ENCODE measurements around the gene CCDC77.

The CCDC77 gene

DNA sequence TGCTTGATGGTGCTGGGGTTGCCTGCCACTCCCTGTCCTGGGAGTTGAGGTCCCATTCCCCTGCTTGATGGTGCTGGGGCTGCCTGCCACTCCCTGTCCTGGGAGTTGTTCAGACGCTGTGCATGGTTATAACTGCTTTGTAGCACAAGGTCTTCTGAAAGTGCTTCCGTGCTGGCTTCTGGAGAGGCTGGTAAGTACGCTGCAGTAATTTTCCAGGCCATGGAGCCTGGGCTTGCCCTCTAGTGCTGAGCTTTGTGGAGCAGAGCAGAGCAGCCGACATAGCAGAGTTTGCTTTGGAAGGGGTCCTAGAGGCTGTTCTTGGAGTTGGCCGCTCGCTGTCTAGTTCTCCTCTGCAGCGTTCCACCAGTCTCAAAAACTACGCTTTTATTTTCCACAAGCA is 64.6 kb downstream of the CCDC77 start:
- no peak for DNase-seq (ENCODE audit: low spot score)
- in situ Hi-C loops (cut with MboI; ENCODE audit: low sequenced_read_pairs, unreplicated experiment): no loop called here
- TF ChIP-seq, protein P1, sequence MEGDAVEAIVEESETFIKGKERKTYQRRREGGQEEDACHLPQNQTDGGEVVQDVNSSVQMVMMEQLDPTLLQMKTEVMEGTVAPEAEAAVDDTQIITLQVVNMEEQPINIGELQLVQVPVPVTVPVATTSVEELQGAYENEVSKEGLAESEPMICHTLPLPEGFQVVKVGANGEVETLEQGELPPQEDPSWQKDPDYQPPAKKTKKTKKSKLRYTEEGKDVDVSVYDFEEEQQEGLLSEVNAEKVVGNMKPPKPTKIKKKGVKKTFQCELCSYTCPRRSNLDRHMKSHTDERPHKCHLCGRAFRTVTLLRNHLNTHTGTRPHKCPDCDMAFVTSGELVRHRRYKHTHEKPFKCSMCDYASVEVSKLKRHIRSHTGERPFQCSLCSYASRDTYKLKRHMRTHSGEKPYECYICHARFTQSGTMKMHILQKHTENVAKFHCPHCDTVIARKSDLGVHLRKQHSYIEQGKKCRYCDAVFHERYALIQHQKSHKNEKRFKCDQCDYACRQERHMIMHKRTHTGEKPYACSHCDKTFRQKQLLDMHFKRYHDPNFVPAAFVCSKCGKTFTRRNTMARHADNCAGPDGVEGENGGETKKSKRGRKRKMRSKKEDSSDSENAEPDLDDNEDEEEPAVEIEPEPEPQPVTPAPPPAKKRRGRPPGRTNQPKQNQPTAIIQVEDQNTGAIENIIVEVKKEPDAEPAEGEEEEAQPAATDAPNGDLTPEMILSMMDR (IDR thresholded peaks at IDR 0.05; ENCODE audit: borderline replicate concordance, control extremely low read depth, extremely low read depth, insufficient read depth, missing control alignments): no peak

DNA sequence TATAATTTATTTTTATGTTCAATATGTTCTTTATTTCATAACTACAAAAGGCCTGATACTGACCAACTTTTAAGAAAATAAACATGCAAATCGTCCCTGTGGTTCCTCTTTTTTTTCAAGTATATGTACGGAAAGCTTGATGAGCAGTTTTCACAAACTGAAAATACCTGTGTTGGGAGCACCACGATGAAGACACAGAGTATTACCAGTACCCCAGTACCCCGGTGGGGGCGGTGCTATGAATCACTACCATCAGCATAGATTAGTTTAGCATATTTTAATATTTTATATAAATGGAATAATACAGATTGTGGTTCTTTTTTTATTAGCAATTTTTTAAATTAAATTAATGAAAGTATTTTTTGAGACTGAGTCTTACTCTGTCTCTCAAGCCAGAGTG is 65.3 kb downstream of the CCDC77 start:
- TF ChIP-seq, protein P1 (IDR thresholded peaks at IDR 0.05; ENCODE audit: borderline replicate concordance, control extremely low read depth, extremely low read depth, insufficient read depth, missing control alignments): no peak
- no peak for DNase-seq (ENCODE audit: low spot score)
- in situ Hi-C loops (cut with MboI; ENCODE audit: low sequenced_read_pairs, unreplicated experiment): no loop called here

DNA sequence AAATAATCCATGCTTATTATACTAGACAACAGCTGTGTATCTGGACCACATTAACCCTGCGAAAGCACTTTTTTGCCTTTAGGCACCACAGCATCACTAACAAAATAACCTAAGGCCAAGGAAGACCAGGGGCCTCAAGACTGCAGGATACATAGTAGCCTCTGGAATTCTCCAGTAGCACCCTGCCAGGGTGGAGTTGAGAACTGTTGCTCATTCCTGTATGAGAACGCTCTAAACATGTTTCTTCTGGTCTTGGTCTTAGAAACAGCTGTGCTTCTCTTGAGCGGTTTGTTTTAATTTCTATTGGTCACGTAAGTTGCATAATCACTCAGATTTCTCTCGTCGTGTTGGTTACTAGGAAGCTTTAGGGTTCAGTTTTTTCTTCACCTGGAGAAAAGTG is 66.1 kb downstream of the CCDC77 start:
- TF ChIP-seq, protein P1 (IDR thresholded peaks at IDR 0.05; ENCODE audit: borderline replicate concordance, control extremely low read depth, extremely low read depth, insufficient read depth, missing control alignments): no peak
- DNase-seq (ENCODE audit: low spot score): no peak
- in situ Hi-C loops (cut with MboI; ENCODE audit: low sequenced_read_pairs, unreplicated experiment): no loop called here

DNA sequence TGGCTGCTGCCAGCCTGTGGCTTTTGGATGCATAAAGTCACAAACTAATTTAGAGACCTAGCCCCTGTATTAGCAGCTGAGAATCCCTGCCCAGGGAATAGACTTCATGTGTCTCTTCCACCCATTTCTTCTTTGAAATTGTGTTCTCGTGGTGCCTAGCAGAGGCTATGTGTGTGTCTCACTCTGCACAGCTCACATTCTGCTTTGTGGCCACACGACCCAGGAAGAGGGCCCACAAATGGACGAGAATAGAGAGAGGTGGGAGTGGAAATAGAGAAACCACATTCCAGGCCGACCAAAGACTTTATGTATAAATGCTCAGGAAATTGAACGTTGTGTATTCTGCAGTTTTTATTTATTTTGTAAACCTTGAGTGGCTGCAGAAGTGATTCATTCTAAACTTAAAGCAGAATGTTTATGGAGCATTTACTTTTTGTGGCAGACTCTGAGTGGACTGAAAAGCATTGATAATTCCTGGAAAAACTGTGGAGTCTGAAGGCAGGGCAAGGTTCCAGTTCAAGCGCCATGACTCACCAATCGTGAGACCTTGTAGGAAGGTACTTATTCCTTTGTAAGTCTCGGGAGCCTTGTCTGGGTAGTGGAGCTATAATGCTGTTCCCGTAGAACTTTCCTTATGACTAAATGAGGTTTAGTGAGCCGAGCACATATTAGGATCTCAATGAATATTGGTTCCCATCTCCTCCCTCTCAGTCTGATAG is 67.4 kb downstream of the CCDC77 start:
- TF ChIP-seq, protein P1 (IDR thresholded peaks at IDR 0.05; ENCODE audit: borderline replicate concordance, control extremely low read depth, extremely low read depth, insufficient read depth, missing control alignments): no peak
- in situ Hi-C loops (cut with MboI; ENCODE audit: low sequenced_read_pairs, unreplicated experiment): no loop called here
- no peak for DNase-seq (ENCODE audit: low spot score)

DNA sequence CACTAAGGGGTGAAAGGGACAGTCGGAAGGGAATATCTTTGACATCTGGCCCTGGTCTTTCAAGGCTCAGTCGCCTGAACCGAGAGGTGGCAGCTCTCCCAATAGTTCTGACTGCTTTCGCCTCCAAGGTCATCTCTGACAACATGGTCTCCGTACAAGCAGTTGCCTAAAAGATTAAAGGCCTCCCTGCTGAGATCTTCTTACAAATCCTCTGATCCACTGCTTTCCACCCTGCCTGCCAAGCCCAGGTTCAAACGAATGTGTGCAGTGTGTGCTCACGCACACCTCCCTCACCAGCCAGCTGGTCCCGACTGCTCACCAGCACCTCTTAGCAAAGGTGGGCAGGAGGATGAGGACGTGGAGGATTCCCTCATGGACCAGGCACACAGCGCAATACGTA is 68.7 kb downstream of the CCDC77 start:
- no peak for DNase-seq (ENCODE audit: low spot score)
- in situ Hi-C loops (cut with MboI; ENCODE audit: low sequenced_read_pairs, unreplicated experiment): no loop called here
- TF ChIP-seq, protein P1 (IDR thresholded peaks at IDR 0.05; ENCODE audit: borderline replicate concordance, control extremely low read depth, extremely low read depth, insufficient read depth, missing control alignments): no peak

DNA sequence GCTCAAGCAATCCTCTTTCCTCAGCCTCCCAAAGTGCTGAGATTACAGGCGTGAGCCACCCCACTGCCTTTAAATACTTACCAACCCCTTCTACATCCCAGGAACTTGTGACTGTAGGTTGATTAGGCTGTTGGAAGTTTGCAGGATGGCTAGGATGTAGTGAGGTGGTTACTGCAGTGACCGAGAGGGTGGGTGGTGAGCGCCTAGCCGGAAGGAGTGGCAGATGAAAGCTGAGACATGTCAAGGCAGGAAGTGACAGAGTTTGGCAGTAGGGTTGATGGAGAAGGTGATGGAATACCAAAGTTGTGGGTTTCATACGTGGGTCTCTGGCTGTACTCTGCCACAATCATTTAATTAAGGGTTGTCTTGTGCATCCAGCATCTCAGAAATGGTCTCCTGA is 71.8 kb downstream of the CCDC77 start:
- TF ChIP-seq, protein P1 (IDR thresholded peaks at IDR 0.05; ENCODE audit: borderline replicate concordance, control extremely low read depth, extremely low read depth, insufficient read depth, missing control alignments): no peak
- DNase-seq (ENCODE audit: low spot score): no peak
- in situ Hi-C loops (cut with MboI; ENCODE audit: low sequenced_read_pairs, unreplicated experiment): no loop called here

All from GM13976 (cell line).